HepG2 (cell line): Measurements from ENCODE around the gene ANKRD11. TPM values are rescaled to one million over a fixed set of nuclear protein-coding genes. Genes with fewer than 3 reads are reported as not detected.
A peak's percentile ranks its signal among the peaks of the same experiment; 100 is the strongest.

ENCODE experiments used
- BORCS8-MEF2B ChIP-seq: sonication (generic); formaldehyde crosslinking; IDR thresholded peaks from 2 replicates; pipeline ENCODE4 v1.8.0; 2022; ENCODE audit warnings: mild to moderate bottlenecking, missing genetic modification reagents
- CAMTA2 ChIP-seq: sonication (generic); formaldehyde crosslinking; IDR thresholded peaks from 2 replicates; pipeline ENCODE4 v1.4.0; 2020; ENCODE audit warnings: mild to moderate bottlenecking, missing genetic modification reagents, borderline replicate concordance
- CSRNP2 ChIP-seq: sonication (generic); formaldehyde crosslinking; conservative IDR thresholded peaks from 2 replicates; pipeline ENCODE4 v1.8.0; 2022; ENCODE audit warnings: low read depth, missing genetic modification reagents
- FOXA3 ChIP-seq: IDR thresholded peaks from 2 replicates; pipeline ENCODE4 v1.6.1; 2016; ENCODE audit warnings: missing genetic modification reagents, missing compliant biosample characterization
- FOXP1 ChIP-seq, 2 experiments: fragments of 450-650 bp in 1 of 2; IDR thresholded peaks; 2 replicates each; pipeline ENCODE4 v1.6.1; 2017 to 2018; ENCODE audit warnings: antibody characterized with exemption in 1 of 2
- ISL2 ChIP-seq: sonication (generic); formaldehyde crosslinking; IDR thresholded peaks from 2 replicates; pipeline ENCODE4 v1.5.0; 2020; ENCODE audit warnings: missing genetic modification reagents
- PHF21A ChIP-seq: sonication (generic); formaldehyde crosslinking; IDR thresholded peaks from 2 replicates; pipeline ENCODE4 v1.5.0; 2020; ENCODE audit warnings: mild to moderate bottlenecking, missing genetic modification reagents
- PHF5A ChIP-seq: IDR thresholded peaks from one replicate; pipeline ENCODE4 v1.6.1; 2018; ENCODE audit warnings: low read depth, missing genetic modification reagents; ENCODE audit not compliant: unreplicated experiment
- SCMH1 ChIP-seq: sonication (generic); formaldehyde crosslinking; IDR thresholded peaks from 2 replicates; pipeline ENCODE4 v1.9.0; 2021; ENCODE audit warnings: missing genetic modification reagents, mild to moderate bottlenecking, borderline replicate concordance
- U2AF1 ChIP-seq: fragments of 200-400 bp; formaldehyde crosslinking; optimal IDR thresholded peaks from 2 replicates; pipeline ENCODE3; 2017; ENCODE audit warnings: mild to moderate bottlenecking, low read depth, low read length
- XBP1 ChIP-seq: sonication (generic); formaldehyde crosslinking; IDR thresholded peaks from 2 replicates; pipeline ENCODE4 v1.5.0; 2020; ENCODE audit warnings: missing genetic modification reagents
- XRCC5 ChIP-seq: fragments of 200-400 bp; formaldehyde crosslinking; optimal IDR thresholded peaks from 2 replicates; pipeline ENCODE3; 2017; ENCODE audit warnings: mild to moderate bottlenecking, low read length
- ZNF138 ChIP-seq: sonication (generic); formaldehyde crosslinking; IDR thresholded peaks from 2 replicates; pipeline ENCODE4 v1.5.0; 2020; ENCODE audit warnings: mild to moderate bottlenecking, low read depth, missing genetic modification reagents
- ZNF256 ChIP-seq: sonication (generic); formaldehyde crosslinking; conservative IDR thresholded peaks from 2 replicates; pipeline ENCODE4 v1.4.0; 2020; ENCODE audit warnings: missing genetic modification reagents
- ZNF569 ChIP-seq: sonication (generic); formaldehyde crosslinking; IDR thresholded peaks from 2 replicates; pipeline ENCODE4 v1.5.0; 2020; ENCODE audit warnings: mild to moderate bottlenecking, missing genetic modification reagents, moderate library complexity, borderline replicate concordance
- ZNF629 ChIP-seq: sonication (generic); formaldehyde crosslinking; conservative IDR thresholded peaks from 2 replicates; pipeline ENCODE4 v1.5.0; 2020; ENCODE audit warnings: missing genetic modification reagents
- ZNF660 ChIP-seq: sonication (generic); formaldehyde crosslinking; IDR thresholded peaks from 2 replicates; pipeline ENCODE4 v1.5.1; 2020; ENCODE audit warnings: mild to moderate bottlenecking, low read depth, missing genetic modification reagents, borderline replicate concordance
- ZNF672 ChIP-seq: sonication (generic); formaldehyde crosslinking; IDR thresholded peaks from 2 replicates; pipeline ENCODE4 v1.8.1; 2022; ENCODE audit warnings: missing genetic modification reagents
- ZNF703 ChIP-seq: sonication (generic); formaldehyde crosslinking; IDR thresholded peaks from 2 replicates; pipeline ENCODE4 v1.5.1; 2020; ENCODE audit warnings: missing genetic modification reagents, mild to moderate bottlenecking, moderate library complexity, borderline replicate concordance
- ZNF768 ChIP-seq: sonication (generic); formaldehyde crosslinking; IDR thresholded peaks from 2 replicates; pipeline ENCODE4 v1.4.0; 2020; ENCODE audit warnings: missing genetic modification reagents
- ZNF839 ChIP-seq: sonication (generic); formaldehyde crosslinking; IDR thresholded peaks from 2 replicates; pipeline ENCODE4 v1.4.0; 2020; ENCODE audit warnings: missing genetic modification reagents, mild to moderate bottlenecking, borderline replicate concordance
- ZNF883 ChIP-seq: sonication (generic); formaldehyde crosslinking; IDR thresholded peaks from 2 replicates; pipeline ENCODE4 v1.5.1; 2020; ENCODE audit warnings: mild to moderate bottlenecking, missing genetic modification reagents; ENCODE audit errors: not compliant biosample characterization
- polyA plus RNA-seq, 8 experiments: library from polyadenylated mRNA; depleted of rRNA in 3 of 8; stranded (reverse) in 7 of 8; unstranded in 1 of 8; fragments of >200 nt; fragmentation: Illumina TruSeq in 4 of 8; extraction: Trizol in 4 of 8; gene quantifications; 2 replicates each; pipeline versions ENCODE4 v1.2.1 to v1.2.3, GENCODE V29; 2011 to 2016; ENCODE audit warnings: low read depth in 4 of 8, missing spikeins in 1 of 8, mixed read lengths in 1 of 8; ENCODE audit not compliant: insufficient read depth in 1 of 8
- total RNA-seq, 5 experiments: library from RNA; depleted of rRNA; stranded (reverse); fragments of >200 nt; fragmentation: Illumina TruSeq; extraction: Trizol; gene quantifications; 2 replicates each; pipeline ENCODE4 v1.2.3, GENCODE V29; 2016; ENCODE audit warnings: low read depth in 1 of 5
- TF ChIP-seq, protein P1 (sequence below): sonication (generic); formaldehyde crosslinking; IDR thresholded peaks from one replicate; pipeline ENCODE4 v1.5.1; 2020; ENCODE audit warnings: mild to moderate bottlenecking, missing genetic modification reagents; ENCODE audit errors: not compliant biosample characterization

Gene ANKRD11
- total and polyA plus RNA-seq, 2 of the 13 experiments (the other 11 are each of a cell fraction or from before 2014, with no cell fraction given), result 21.4 to 38.4 TPM

GRCh38 chr16:89418352-89418751 is 72.0 kb downstream of the ANKRD11 start (continued):
- TF ChIP-seq ZNF660, result no peak
- TF ChIP-seq XRCC5, result peak; percentile 29
- no peak for TF ChIP-seq SCMH1 (CRISPR knock-in tag)
- no peak for TF ChIP-seq ZNF138 (CRISPR knock-in tag)
- no peak for TF ChIP-seq ZNF569 (CRISPR knock-in tag)
- TF ChIP-seq ZNF768 (CRISPR knock-in tag), result no peak
- peak; percentile 39; the same call in 1 of the 2 replicates for TF ChIP-seq PHF21A (CRISPR knock-in tag)
- TF ChIP-seq FOXA3 (CRISPR knock-in tag), result peak; percentile 35; the same call in 1 of the 2 replicates
- TF ChIP-seq ZNF672 (CRISPR knock-in tag), result no peak
- no peak for TF ChIP-seq PHF5A (CRISPR knock-in tag)
- no peak for TF ChIP-seq CAMTA2 (CRISPR knock-in tag)
- TF ChIP-seq ZNF883 (CRISPR knock-in tag), result no peak
- 0 out of 2 replicates have a peak, but pooled peaks have one; percentile 10 for TF ChIP-seq ZNF629 (CRISPR knock-in tag)
- TF ChIP-seq U2AF1, result no peak
- no peak for TF ChIP-seq ZNF839
- TF ChIP-seq FOXP1 (IDR thresholded peaks at IDR 0.05), result no peak
- peak; percentile 17; the same call in 1 of the 2 replicates for TF ChIP-seq FOXP1 (CRISPR knock-in tag; IDR thresholded peaks at IDR 0.05)
- no peak for TF ChIP-seq BORCS8-MEF2B (CRISPR knock-in tag)
- peak; percentile 38; the same call in 1 of the 2 replicates for TF ChIP-seq ISL2 (CRISPR knock-in tag)
- TF ChIP-seq, protein P1, sequence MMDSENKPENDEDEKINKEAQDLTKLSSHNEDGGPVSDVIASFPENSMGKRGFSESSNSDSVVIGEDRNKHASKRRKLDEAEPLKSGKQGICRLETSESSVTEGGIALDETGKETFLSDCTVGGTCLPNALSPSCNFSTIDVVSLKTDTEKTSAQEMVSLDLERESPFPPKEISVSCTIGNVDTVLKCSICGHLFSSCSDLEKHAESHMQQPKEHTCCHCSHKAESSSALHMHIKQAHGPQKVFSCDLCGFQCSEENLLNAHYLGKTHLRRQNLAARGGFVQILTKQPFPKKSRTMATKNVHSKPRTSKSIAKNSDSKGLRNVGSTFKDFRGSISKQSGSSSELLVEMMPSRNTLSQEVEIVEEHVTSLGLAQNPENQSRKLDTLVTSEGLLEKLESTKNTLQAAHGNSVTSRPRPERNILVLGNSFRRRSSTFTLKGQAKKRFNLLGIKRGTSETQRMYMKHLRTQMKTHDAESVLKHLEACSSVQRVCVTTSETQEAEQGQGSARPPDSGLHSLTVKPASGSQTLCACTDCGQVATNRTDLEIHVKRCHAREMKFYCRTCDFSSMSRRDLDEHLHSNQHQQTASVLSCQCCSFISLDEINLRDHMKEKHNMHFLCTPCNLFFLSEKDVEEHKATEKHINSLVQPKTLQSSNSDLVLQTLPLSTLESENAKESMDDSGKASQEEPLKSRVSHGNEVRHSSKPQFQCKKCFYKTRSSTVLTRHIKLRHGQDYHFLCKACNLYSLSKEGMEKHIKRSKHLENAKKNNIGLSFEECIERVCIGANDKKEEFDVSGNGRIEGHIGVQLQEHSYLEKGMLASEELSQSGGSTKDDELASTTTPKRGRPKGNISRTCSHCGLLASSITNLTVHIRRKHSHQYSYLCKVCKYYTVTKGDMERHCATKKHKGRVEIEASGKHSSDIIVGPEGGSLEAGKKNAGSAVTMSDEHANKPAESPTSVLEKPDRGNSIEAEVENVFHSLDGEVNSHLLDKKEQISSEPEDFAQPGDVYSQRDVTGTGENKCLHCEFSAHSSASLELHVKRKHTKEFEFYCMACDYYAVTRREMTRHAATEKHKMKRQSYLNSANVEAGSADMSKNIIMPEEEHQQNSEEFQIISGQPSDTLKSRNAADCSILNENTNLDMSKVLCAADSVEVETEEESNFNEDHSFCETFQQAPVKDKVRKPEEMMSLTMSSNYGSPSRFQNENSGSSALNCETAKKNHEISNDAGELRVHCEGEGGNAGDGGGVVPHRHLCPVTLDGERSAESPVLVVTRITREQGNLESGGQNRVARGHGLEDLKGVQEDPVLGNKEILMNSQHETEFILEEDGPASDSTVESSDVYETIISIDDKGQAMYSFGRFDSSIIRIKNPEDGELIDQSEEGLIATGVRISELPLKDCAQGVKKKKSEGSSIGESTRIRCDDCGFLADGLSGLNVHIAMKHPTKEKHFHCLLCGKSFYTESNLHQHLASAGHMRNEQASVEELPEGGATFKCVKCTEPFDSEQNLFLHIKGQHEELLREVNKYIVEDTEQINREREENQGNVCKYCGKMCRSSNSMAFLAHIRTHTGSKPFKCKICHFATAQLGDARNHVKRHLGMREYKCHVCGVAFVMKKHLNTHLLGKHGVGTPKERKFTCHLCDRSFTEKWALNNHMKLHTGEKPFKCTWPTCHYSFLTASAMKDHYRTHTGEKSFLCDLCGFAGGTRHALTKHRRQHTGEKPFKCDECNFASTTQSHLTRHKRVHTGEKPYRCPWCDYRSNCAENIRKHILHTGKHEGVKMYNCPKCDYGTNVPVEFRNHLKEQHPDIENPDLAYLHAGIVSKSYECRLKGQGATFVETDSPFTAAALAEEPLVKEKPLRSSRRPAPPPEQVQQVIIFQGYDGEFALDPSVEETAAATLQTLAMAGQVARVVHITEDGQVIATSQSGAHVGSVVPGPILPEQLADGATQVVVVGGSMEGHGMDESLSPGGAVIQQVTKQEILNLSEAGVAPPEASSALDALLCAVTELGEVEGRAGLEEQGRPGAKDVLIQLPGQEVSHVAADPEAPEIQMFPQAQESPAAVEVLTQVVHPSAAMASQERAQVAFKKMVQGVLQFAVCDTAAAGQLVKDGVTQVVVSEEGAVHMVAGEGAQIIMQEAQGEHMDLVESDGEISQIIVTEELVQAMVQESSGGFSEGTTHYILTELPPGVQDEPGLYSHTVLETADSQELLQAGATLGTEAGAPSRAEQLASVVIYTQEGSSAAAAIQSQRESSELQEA (CRISPR knock-in tag), result no peak
- TF ChIP-seq CSRNP2 (CRISPR knock-in tag), result no peak
- no peak for TF ChIP-seq ZNF256 (CRISPR knock-in tag)
- no peak for TF ChIP-seq XBP1
- no peak for TF ChIP-seq ZNF703 (CRISPR knock-in tag)
